PFSK-1 (cell line): ENCODE results near the gene MTUS2.

ENCODE experiments used
- FOXP2 ChIP-seq: optimal IDR thresholded peaks from 2 replicates; pipeline ENCODE3; 2011; ENCODE audit warnings: borderline replicate concordance, control low read depth, inconsistent platforms; ENCODE audit not compliant: insufficient read depth; ENCODE audit errors: extremely low read length, extremely low read depth
- POLR2AphosphoS5 ChIP-seq: IDR thresholded peaks from 2 replicates; pipeline ENCODE4 v1.6.1; 2012; ENCODE audit warnings: low read depth, mild to moderate bottlenecking, control low read depth, low read length, moderate library complexity
- SIN3A ChIP-seq: IDR thresholded peaks from 2 replicates; pipeline ENCODE4 v1.6.1; 2012; ENCODE audit warnings: mild to moderate bottlenecking, low read length, moderate library complexity, borderline replicate concordance; ENCODE audit not compliant: insufficient read depth
- TAF1 ChIP-seq: IDR thresholded peaks from 2 replicates; pipeline ENCODE4 v1.6.1; 2012; ENCODE audit warnings: low read length, control low read depth, borderline replicate concordance; ENCODE audit not compliant: insufficient read depth
- TF ChIP-seq, protein P1 (sequence below), 2 experiments: IDR thresholded peaks; 2 replicates each; pipeline versions ENCODE4 v1.6.1 to v1.8.0; 2011 to 2012; ENCODE audit warnings: low read depth in 2 of 2, low read length in 2 of 2, control low read depth in 1 of 2, inconsistent platforms in 1 of 2, mild to moderate bottlenecking in 1 of 2, moderate library complexity in 1 of 2; ENCODE audit not compliant: insufficient read depth in 1 of 2

GRCh38 chr13:29493796-29494195 is 673.7 kb downstream of the MTUS2 start:
- TF ChIP-seq TAF1 = no peak
- TF ChIP-seq, protein P1, sequence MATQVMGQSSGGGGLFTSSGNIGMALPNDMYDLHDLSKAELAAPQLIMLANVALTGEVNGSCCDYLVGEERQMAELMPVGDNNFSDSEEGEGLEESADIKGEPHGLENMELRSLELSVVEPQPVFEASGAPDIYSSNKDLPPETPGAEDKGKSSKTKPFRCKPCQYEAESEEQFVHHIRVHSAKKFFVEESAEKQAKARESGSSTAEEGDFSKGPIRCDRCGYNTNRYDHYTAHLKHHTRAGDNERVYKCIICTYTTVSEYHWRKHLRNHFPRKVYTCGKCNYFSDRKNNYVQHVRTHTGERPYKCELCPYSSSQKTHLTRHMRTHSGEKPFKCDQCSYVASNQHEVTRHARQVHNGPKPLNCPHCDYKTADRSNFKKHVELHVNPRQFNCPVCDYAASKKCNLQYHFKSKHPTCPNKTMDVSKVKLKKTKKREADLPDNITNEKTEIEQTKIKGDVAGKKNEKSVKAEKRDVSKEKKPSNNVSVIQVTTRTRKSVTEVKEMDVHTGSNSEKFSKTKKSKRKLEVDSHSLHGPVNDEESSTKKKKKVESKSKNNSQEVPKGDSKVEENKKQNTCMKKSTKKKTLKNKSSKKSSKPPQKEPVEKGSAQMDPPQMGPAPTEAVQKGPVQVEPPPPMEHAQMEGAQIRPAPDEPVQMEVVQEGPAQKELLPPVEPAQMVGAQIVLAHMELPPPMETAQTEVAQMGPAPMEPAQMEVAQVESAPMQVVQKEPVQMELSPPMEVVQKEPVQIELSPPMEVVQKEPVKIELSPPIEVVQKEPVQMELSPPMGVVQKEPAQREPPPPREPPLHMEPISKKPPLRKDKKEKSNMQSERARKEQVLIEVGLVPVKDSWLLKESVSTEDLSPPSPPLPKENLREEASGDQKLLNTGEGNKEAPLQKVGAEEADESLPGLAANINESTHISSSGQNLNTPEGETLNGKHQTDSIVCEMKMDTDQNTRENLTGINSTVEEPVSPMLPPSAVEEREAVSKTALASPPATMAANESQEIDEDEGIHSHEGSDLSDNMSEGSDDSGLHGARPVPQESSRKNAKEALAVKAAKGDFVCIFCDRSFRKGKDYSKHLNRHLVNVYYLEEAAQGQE (IDR thresholded peaks at IDR 0.05; ENCODE audit: insufficient read depth in 1 of 2, low read depth in 2 of 2, low read length in 2 of 2) = no peak
- TF ChIP-seq SIN3A = no peak
- no peak for TF ChIP-seq POLR2AphosphoS5
- TF ChIP-seq FOXP2 = no peak
